C4-2B (cell line): ENCODE data around the gene GALE.

ENCODE experiments used
- H3K27ac ChIP-seq: fragments of 450-650 bp; 2 replicates; pipeline ENCODE4 v1.5.1; 2017
- CTCF ChIP-seq: fragments of 450-650 bp; conservative IDR thresholded peaks from 2 replicates; pipeline ENCODE4 v1.5.1; 2017; ENCODE audit warnings: mild to moderate bottlenecking
- ZFX ChIP-seq: fragments of 450-650 bp; IDR thresholded peaks from 2 replicates; pipeline ENCODE4 v1.6.1; 2017

Gene GALE

DNA sequence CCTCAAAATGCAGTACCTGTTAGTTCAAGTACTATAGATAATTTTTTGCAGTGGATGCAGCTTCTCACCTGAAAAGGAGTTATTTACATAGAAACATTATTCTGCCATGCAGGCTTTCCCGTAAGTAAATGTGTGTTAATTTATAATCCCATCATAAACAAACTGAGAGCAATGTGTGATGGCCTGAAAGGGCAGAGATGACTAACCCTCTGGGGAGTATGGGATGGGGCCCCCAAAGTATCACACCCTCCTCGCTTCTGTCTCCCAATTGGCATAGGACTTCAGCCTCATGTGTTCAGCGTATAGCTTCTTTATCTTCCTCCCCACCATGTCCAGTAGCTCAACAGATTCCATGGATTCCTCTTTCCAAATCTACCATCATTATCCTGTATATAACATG lies 17.1 kb upstream of the GALE start:
- H3K27ac ChIP-seq: no peak overlapping the region
- no peak for TF ChIP-seq ZFX
- TF ChIP-seq CTCF: no peak

DNA sequence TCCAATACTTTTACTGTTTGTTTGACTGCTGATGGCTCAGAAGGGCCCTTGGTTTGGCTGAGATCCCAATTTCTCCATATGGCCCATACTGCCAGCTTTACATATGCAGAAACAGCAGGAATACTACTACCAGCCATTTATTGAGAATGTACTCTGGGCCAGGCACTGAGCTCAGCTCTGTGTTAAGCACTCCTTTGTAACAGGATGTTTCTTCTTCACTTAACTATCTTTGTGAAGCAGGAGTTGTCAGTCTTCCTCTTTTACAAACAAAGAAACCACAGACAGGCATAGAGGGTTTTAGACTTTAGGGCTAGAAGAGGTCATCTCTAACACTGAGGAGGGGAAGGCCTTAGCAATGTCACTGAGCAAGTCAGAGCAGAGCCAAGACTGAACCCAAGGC lies 16.4 kb upstream of the GALE start:
- no peak overlapping the region for H3K27ac ChIP-seq
- TF ChIP-seq CTCF (no peak), ZFX (no peak)

DNA sequence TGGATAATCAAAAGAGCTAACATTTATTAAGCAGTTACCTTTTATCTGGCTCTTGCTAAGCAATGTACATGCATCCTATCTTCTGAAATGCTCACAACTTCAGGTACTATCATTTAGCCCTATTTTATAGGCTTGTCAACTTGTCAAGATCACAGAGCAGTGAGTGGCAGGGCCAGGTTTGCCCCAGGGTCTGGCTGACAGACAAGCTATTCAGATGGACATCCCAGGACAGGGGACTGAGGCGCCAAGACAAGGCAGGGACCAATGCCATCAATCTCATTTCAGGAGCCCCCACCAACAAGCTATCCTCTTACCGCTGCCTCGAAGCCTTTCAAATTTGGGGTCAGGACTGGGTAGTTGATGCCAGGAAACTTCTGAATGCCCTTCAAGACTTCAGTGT lies 15.8 kb upstream of the GALE start:
- H3K27ac ChIP-seq: no peak overlapping the region
- TF ChIP-seq CTCF: no peak
- TF ChIP-seq ZFX: no peak

DNA sequence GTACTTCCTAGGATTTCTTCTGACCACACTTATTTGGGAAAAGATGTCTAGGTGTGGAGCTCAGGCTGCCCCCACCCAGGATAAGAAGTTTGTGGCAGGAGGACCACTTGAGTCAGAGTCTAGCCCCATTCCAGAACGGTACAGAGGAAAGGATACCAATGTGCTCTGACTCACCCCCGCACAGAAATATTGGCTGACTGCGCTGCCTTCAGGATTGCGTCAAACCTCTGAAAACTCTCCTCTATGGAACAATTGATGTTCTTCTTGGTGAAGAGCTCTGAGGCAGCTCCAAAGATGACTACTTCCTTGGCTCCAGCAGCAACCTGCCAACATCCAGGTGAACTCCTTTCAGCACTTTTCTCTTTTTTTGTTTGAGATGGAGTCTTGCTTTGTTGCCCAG lies 13.5 kb upstream of the GALE start:
- TF ChIP-seq CTCF (no peak), ZFX (no peak)
- no peak overlapping the region for H3K27ac ChIP-seq

DNA sequence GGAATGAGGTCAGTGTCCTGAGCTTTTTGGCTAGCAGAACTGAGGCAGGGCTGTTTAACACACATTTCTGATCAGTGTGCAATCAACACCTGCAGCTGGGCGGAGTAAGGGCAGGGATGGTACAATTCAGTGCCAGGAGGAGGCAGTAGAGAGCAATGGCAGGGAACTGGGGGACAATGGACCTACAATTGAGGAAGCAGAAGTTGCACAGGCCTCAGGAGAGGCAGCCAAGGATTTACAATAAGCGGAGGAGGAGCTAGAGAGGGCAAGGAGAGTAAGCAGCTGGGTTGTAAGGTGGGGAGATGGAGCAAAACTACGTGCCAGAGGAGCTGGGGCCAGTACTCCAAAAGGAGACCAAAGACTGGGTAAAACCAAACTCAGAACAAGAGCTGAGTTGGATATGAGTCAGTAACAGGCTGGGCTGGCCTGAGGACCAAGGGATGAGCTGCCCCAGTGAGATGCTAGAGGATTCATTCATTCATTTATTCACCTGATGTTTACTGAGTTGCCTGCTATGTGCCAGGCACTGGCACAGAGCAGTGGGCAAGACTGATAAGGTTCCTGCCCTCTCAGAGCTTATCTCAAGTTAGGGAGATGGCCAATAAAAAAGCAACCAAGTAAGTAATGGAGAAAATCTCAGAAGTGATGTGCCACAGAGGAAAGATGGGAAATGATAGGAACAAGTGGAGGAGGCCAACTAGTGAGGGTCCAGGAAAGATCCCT lies 10.4 kb upstream of the GALE start:
- H3K27ac ChIP-seq: no peak overlapping the region; the same call in 1 of the 2 replicates
- peak; percentile 52 for TF ChIP-seq CTCF
- no peak for TF ChIP-seq ZFX

DNA sequence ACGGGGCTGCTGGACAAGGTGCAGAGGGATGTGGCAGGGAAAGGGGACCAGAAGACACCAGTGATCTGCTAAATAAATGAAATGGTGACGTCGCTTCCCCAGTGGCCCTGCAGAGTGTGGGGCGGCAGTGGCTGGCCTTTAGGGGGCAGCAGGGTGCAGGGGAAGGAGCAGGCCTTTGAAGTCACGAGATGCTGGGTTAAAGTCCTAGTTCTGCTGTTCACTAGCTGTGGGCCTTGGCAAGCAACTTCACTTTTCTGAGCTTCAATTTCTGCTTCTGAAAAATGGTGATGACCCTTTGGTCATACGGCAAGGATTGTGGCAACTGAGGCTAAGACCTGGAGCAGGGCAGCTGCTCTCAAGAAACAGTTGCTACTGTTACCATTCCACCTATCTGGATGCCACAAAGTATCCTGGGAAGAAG lies 9.2 kb upstream of the GALE start:
- H3K27ac ChIP-seq: no peak overlapping the region
- peak; percentile 75 for TF ChIP-seq CTCF
- TF ChIP-seq ZFX: no peak

- TF ChIP-seq CTCF (no peak), ZFX (no peak)
- no peak overlapping the region for H3K27ac ChIP-seq
Observed at GRCh38 chr1:23807453-23807852, 6.9 kb upstream of the GALE start.
